Thymus (tissue), 11 donors: ENCODE data around the gene DNAJB14. TPM values are rescaled to one million over a fixed set of nuclear protein-coding genes. Genes with fewer than 3 reads are reported as not detected.

Experiments used
- DNase-seq, 9 donors: peaks; one replicate each; pipeline ENCODE4 v3.0.0-alpha.2; 2013; ENCODE audit warnings: low spot score in 9 of 9, low read depth in 6 of 9, missing footprints in 1 of 9
- H3K27ac ChIP-seq, 2 donors: one replicate each; pipeline ENCODE4 v1.5.1; 2013; ENCODE audit warnings: control low read depth in 1 of 2, low read depth in 1 of 2, low read length in 1 of 2, mild to moderate bottlenecking in 1 of 2, moderate library complexity in 1 of 2
- H3K27me3 ChIP-seq, 2 donors: one replicate each; pipeline ENCODE4 v1.5.1; 2013; ENCODE audit warnings: low read length in 1 of 2; ENCODE audit not compliant: control insufficient read depth in 2 of 2, insufficient read depth in 1 of 2
- H3K36me3 ChIP-seq, 2 donors: one replicate each; pipeline ENCODE4 v1.5.1; 2013; ENCODE audit warnings: low read length in 1 of 2, mild to moderate bottlenecking in 1 of 2, moderate library complexity in 1 of 2; ENCODE audit not compliant: control insufficient read depth in 2 of 2, insufficient read depth in 2 of 2
- H3K4me1 ChIP-seq, 2 donors: one replicate each; pipeline ENCODE4 v1.5.1; 2013; ENCODE audit warnings: low read length in 2 of 2; ENCODE audit not compliant: control insufficient read depth in 2 of 2, insufficient read depth in 2 of 2
- H3K4me3 ChIP-seq, 2 donors: one replicate each; pipeline ENCODE4 v1.5.1; 2013; ENCODE audit warnings: low read length in 2 of 2, control low read depth in 1 of 2, mild to moderate bottlenecking in 1 of 2
- H3K9me3 ChIP-seq, 2 donors: one replicate each; pipeline ENCODE4 v1.5.1; 2013; ENCODE audit warnings: low read length in 1 of 2, mild to moderate bottlenecking in 1 of 2; ENCODE audit not compliant: control insufficient read depth in 2 of 2, insufficient read depth in 1 of 2
- WGBS: extraction: QIAGEN DNeasy Blood & Tissue Kit; methylation state at CpG from one replicate; pipeline ENCODE4 v1.1.7; 2013; 5-methylcytosine and 5-hydroxymethylcytosine counted together
- polyA plus RNA-seq: library from polyadenylated mRNA; stranded (reverse); fragments of 200-250 nt; gene quantifications from one replicate; pipeline ENCODE4 v1.2.3, GENCODE V29; 2013
- total RNA-seq: library from RNA; stranded (reverse); fragments of 120-200 nt; gene quantifications from one replicate; pipeline ENCODE4 v1.2.4, GENCODE V29; 2013
- donor health status: healthy.

The DNAJB14 gene
- total and polyA plus RNA-seq, 2 donors: 18.5 to 22.9 TPM

DNA sequence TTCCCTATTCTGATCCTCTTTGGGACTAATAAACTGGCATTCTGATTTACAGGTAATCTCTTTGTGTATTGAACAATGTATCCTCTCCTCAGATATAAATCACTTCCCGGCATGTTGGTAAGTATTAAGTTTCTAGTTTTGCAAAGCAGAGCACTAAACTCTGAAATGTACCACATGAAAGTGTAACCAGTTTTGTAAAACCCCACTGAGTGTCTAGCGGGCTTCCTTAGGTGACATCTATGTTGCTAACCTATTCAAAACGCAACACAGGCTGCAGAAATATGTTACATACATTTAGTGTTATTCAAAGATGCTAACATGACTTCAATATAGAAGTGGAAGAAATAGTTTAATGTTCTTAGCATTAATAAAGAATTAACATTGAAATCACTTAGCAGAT lies 25.2 kb downstream of the DNAJB14 start:
- Histone ChIP-seq H3K27me3 (no peaks in the 10 kb centered on the region), H3K4me3 (no peak overlapping the region), H3K9me3 (no peaks in the 10 kb centered on the region), H3K4me1 (no peaks in the 10 kb centered on the region), H3K36me3 (peaks cover 7 to 37% of the 10 kb centered on the region in 2 donors), H3K27ac (no peak overlapping the region)
- DNase-seq: peak in 5 of 9 donors; percentile 9 to 63 (median 21)
- WGBS: 88% methylated on average over 3 of the region's 3 CpGs

DNA sequence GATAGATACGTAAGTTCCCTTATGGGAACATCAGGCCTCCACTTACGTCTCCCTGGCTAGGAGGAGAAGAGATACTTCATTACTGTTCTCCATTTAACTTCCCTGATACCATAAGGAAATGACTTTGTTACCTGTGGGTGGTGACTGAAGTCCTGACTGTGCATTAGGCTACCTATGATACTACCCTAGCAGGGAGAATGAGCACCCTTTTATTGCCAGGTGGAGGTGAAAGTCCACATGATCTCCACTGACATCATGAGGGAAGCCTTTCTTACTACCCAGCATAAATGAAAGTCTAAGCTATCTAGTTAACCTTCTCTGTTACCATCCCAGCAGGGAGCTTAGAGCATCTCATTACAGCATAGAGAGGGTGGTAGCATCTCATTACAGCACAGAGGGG lies 27.8 kb downstream of the DNAJB14 start:
- Histone ChIP-seq H3K4me1 (no peaks in the 10 kb centered on the region), H3K36me3 (peaks cover 10 to 27% of the 10 kb centered on the region in 2 donors), H3K27me3 (no peaks in the 10 kb centered on the region), H3K9me3 (no peaks in the 10 kb centered on the region), H3K27ac (no peak overlapping the region), H3K4me3 (no peak overlapping the region)
- WGBS: 98% methylated on average over 2 of the region's 2 CpGs
- DNase-seq: no peak

DNA sequence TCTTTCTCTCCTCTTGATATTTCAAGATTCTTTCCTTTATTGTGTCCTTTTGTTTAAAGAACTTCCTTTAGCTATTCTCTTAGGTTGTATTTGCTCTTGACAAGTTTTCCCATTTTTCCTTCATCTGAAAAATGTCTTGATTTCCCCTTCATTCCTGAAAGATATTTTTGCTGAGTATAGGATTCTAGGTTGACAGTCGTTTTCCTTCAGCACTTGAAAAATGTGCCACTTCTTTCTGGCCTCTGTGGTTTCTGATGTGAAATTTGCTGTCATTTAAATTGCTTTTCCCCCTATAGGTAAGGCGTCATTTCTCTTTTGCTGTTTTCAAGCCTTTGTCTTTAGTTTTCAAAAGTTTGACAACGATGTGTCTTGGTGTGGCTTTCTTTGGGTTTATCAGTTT lies 28.8 kb downstream of the DNAJB14 start:
- no peak for DNase-seq
- WGBS: 98% methylated on average over 3 of the region's 3 CpGs
- no peaks in the 10 kb centered on the region for H3K4me1 ChIP-seq
- H3K27ac ChIP-seq: no peak overlapping the region
- H3K27me3 ChIP-seq: no peaks in the 10 kb centered on the region
- no peak overlapping the region for H3K4me3 ChIP-seq
- H3K36me3 ChIP-seq: peaks cover 10 to 23% of the 10 kb centered on the region in 2 donors
- no peaks in the 10 kb centered on the region for H3K9me3 ChIP-seq

DNA sequence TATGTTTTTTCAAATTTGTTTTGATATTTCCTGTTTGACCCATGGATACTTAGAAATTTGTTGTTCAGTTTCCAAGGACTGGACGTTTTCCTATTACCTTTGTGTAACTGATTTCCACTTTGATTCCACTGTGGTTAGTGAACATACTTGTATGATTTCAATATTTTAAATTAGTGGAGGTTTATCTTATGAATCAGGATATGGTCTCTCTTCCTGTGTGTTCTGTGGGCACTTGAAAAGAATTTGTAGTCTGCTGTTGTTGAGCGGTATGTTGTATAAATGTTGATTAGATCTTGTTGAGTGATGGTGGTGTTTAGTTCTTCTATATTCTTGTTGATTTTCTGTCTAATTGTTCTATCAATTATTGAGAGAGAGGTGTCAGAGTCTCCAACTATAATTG lies 31.0 kb downstream of the DNAJB14 start:
- 80% methylated on average over 2 of the region's 2 CpGs for WGBS
- no peaks in the 10 kb centered on the region for H3K27me3 ChIP-seq
- H3K4me1 ChIP-seq: no peaks in the 10 kb centered on the region
- no peak overlapping the region for H3K27ac ChIP-seq
- no peaks in the 10 kb centered on the region for H3K9me3 ChIP-seq
- no peak overlapping the region for H3K4me3 ChIP-seq
- no peak for DNase-seq
- peaks cover 10 to 22% of the 10 kb centered on the region in 2 donors for H3K36me3 ChIP-seq

DNA sequence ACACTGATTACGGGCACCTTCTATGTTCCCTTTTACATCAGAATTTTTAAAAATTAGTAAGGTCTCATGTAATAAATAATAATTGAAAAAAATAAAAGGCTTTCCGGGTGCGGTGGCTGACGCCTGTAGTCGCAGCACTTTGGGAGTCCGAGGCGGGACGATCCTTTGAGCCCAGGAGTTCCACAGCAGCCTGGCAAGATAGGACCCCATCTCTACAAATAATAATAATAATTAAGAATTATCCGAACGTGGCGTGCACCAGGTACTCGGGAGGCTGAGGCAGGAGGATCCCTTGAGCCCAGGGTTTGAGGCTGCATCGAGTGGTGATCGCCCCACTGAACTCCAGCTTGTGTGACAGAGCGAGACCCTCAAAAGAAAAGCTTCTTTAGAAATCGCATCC lies 51.4 kb downstream of the DNAJB14 start:
- Histone ChIP-seq H3K4me1 (peaks cover 14 to 17% of the 10 kb centered on the region in 2 donors), H3K27me3 (no peaks in the 10 kb centered on the region), H3K4me3 (peak overlapping the region; percentile 32 to 73), H3K9me3 (no peaks in the 10 kb centered on the region), H3K36me3 (no peaks in the 10 kb centered on the region), H3K27ac (peak overlapping the region; percentile 8 to 48)
- WGBS: 95% methylated on average over 16 of the region's 16 CpGs
- DNase-seq: no peak

DNA sequence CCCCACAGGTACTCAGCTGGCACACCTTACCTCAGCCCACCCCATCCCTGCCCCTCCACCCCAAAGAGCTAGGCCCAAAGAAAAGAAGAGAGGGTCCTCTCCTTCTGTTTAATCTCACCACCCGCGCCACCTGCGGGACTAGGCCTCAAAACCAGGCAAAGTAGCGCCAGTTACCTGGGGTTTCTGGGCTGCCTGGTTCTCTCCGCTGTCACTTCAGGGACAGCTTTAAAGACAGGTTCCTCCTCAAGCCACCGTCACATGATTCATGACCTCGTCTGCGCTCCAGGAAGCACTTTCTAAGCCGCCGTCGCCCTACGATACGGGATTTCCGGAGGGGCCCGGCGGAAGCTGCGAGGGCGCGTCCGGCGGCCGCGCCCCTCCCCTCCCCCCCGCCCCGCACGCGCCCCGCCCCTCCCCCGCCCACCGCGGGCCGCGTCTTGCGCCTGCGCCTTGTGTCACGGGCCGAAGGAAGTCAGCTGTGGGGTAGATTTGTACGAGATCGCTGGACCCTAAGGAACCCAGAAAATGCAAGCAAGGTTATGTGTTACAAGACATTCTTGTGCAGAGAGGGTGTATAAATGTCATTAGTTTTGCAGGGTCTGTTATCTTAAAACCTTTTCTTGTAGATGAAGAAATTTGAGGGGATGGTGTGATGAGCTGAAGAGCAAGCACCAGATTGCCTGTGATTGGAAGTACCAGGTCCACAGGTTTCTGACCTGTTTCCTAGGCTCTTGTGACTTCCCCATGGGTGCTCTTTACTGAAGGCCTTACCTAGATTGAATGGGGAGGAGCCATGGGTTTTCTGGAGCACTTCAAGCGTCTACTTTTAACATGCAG lies 52.0 kb downstream of the DNAJB14 start, which contains the start of gene LAMTOR3:
TSS of gene LAMTOR3 (minus strand) at position 267 of the 837 bp plus-strand sequence. CDS start 464 bp downstream, outside the sequence.
- Histone ChIP-seq H3K27me3 (no peaks in the 10 kb centered on the region), H3K36me3 (no peaks in the 10 kb centered on the region), H3K27ac (peak within 1 kb of the TSS; percentile 75 to 80), H3K4me1 (peaks cover 14 to 17% of the 10 kb centered on the region in 2 donors), H3K9me3 (no peaks in the 10 kb centered on the region), H3K4me3 (peak within 1 kb of the TSS; percentile 73 to 79)
- WGBS: 3% methylated on average over 35 of the region's 40 CpGs
- peak; percentile 72 to 95 (median 83) for DNase-seq

DNA sequence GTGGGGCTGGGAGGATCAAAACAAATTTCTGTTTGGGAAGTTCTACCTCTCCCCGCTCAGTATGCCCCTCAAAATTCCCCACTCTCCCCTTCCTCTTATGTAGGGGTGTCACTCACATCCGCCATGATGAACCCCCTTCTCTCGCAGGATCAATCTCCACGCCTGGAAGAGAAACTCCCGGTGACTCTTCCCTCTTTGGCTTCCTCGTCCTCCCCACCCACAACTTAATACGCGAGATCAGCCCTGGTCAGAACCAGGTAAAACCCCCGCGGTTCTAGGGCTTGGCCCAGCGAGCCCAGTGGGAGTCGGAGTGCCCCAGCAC lies 52.6 kb downstream of the DNAJB14 start:
- WGBS: 2% methylated on average over 12 of the region's 12 CpGs
- Histone ChIP-seq H3K36me3 (no peaks in the 10 kb centered on the region), H3K9me3 (no peaks in the 10 kb centered on the region), H3K27me3 (no peaks in the 10 kb centered on the region), H3K27ac (peak overlapping the region; percentile 75 to 80), H3K4me3 (peak overlapping the region; percentile 73 to 79), H3K4me1 (peaks cover 14 to 17% of the 10 kb centered on the region in 2 donors)
- no peak for DNase-seq

DNA sequence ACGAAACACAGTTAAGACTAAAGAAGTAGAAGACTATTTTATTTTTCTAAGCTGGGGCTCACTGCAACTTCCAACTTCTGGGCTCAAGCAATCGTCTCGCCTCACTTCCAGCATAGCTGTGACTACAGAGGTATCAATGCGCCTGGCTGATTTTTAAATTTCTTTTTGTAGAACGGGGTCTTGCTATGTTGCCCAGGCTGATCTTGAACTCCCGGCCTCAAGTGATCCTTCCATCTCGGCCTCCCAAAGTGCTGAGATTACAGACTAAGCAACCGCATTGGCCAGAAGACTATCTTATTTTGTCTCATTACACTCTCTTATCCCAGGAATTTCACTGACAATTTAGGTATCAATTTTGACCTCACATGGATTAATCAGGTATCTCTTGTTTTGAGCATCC lies 53.4 kb downstream of the DNAJB14 start:
- peaks cover 14 to 17% of the 10 kb centered on the region in 2 donors for H3K4me1 ChIP-seq
- H3K9me3 ChIP-seq: no peaks in the 10 kb centered on the region
- H3K4me3 ChIP-seq: peak overlapping the region in 1 of 2 donors; percentile 73
- DNase-seq: no peak
- H3K27me3 ChIP-seq: no peaks in the 10 kb centered on the region
- no peaks in the 10 kb centered on the region for H3K36me3 ChIP-seq
- WGBS: 98% methylated on average over 8 of the region's 8 CpGs
- H3K27ac ChIP-seq: no peak overlapping the region

DNA sequence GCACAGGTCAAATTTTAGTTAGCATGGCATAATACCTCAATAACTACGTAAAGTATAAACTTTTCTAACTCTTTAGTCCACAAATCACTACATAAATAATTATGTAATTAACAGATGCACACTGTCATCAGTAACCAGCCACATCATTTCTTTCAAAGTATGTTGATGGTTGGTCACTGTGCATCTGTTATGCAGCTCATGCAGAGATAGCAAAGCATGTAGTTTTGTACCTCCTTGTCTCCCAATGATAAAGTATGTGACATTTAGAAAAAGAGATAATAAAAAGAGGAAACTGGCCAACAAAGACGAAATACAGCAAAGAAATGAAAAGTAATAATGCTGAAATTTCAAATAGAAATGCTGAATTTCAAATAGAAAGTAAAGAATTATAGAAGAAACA lies 55.1 kb downstream of the DNAJB14 start:
- DNase-seq: no peak
- Histone ChIP-seq H3K4me1 (peaks cover 14 to 17% of the 10 kb centered on the region in 2 donors), H3K9me3 (no peaks in the 10 kb centered on the region), H3K27me3 (no peaks in the 10 kb centered on the region), H3K4me3 (no peak overlapping the region), H3K27ac (no peak overlapping the region), H3K36me3 (peaks cover 0 to under 1% of the 10 kb centered on the region in 2 donors)
- 93% methylated on average over 2 of the region's 2 CpGs for WGBS
